Endodermal cell (in vitro differentiated cells): ENCODE results near the gene TBC1D4. TPM values are rescaled to one million over a fixed set of nuclear protein-coding genes. Genes with fewer than 3 reads are reported as not detected.

Experiments
- DNase-seq: peaks from one replicate; pipeline ENCODE4 v3.0.0-alpha.2; 2017
- H3K27ac ChIP-seq: 2 replicates; pipeline ENCODE4 v1.5.1; 2013; ENCODE audit warnings: mild to moderate bottlenecking, low read depth, low read length, moderate library complexity
- H3K27me3 ChIP-seq: 2 replicates; pipeline ENCODE4 v1.6.1; 2013; ENCODE audit warnings: mild to moderate bottlenecking, low read length, moderate library complexity; ENCODE audit not compliant: insufficient read depth, control insufficient read depth, poor library complexity, severe bottlenecking
- H3K36me3 ChIP-seq: 2 replicates; pipeline ENCODE4 v1.7.0; 2013; ENCODE audit warnings: mild to moderate bottlenecking, low read length, moderate library complexity; ENCODE audit not compliant: control insufficient read depth, insufficient read depth
- H3K4me1 ChIP-seq: one replicate; pipeline ENCODE4 v1.7.0; 2013; ENCODE audit warnings: low read length; ENCODE audit not compliant: control insufficient read depth, insufficient read depth
- H3K4me3 ChIP-seq: 2 replicates; pipeline ENCODE4 v1.5.1; 2013; ENCODE audit warnings: mild to moderate bottlenecking, low read length, moderate library complexity
- H3K9ac ChIP-seq: 2 replicates; pipeline ENCODE4 v1.6.1; 2013; ENCODE audit warnings: mild to moderate bottlenecking, low read length, moderate library complexity; ENCODE audit not compliant: poor library complexity, severe bottlenecking; ENCODE audit errors: extremely low read depth
- H3K9me3 ChIP-seq: 2 replicates; pipeline ENCODE4 v1.6.1; 2013; ENCODE audit warnings: mild to moderate bottlenecking, low read length, moderate library complexity; ENCODE audit not compliant: control insufficient read depth
- H3K27ac Mint-ChIP-seq: 2 replicates; pipeline ENCODE4 v1.8.0; 2020; ENCODE audit warnings: mixed read lengths
- H3K27me3 Mint-ChIP-seq: 2 replicates; pipeline ENCODE4 v1.8.0; 2021; ENCODE audit warnings: mild to moderate bottlenecking, mixed read lengths; ENCODE audit not compliant: insufficient read depth
- H3K36me3 Mint-ChIP-seq: 2 replicates; pipeline ENCODE4 v1.8.0; 2020; ENCODE audit warnings: low read depth, mixed read lengths
- H3K4me1 Mint-ChIP-seq: 2 replicates; pipeline ENCODE4 v1.8.0; 2020; ENCODE audit warnings: mixed read lengths
- H3K4me3 Mint-ChIP-seq: 2 replicates; pipeline ENCODE4 v1.8.0; 2020; ENCODE audit warnings: mild to moderate bottlenecking, moderate library complexity, mixed read lengths
- H3K9me3 Mint-ChIP-seq: 2 replicates; pipeline ENCODE4 v1.8.0; 2020; ENCODE audit warnings: mild to moderate bottlenecking, mixed read lengths
- CTCF ChIP-seq: fragments of 200-600 bp; sonication (generic); conservative IDR thresholded peaks from 2 replicates; pipeline ENCODE4 v1.5.0; 2021; ENCODE audit warnings: antibody characterized with exemption, mild to moderate bottlenecking
- WGBS, 2 experiments: methylation state at CpG; one replicate each; pipeline versions ENCODE4 v1.1.5 to v1.1.7; 2013; ENCODE audit warnings: missing lambda C conversion rate in 2 of 2, mixed read lengths in 1 of 2; ENCODE audit not compliant: insufficient coverage in 1 of 2, insufficient read length in 1 of 2; 5-methylcytosine and 5-hydroxymethylcytosine counted together
- total RNA-seq, 2 donors: library from RNA; stranded (reverse); fragmentation: NEBNext Ultra II Directional in 1 of 2; extraction: Animal tissue kit (Norgen Biotek cat#: 25700) in 1 of 2; gene quantifications; 2 replicates in 1 of 2; 3 replicates in 1 of 2; pipeline ENCODE4 v1.2.1, GENCODE V29; 2021

Gene TBC1D4
- total RNA-seq, 2 donors from 2014 or later = 3.2 to 4.7 TPM

GRCh38 chr13:75505327-75505726, 23.4 kb upstream of the TBC1D4 start:
- H3K4me1 ChIP-seq = no peaks in the 10 kb centered on the region
- H3K27ac ChIP-seq = no peak overlapping the region
- H3K9me3 ChIP-seq = no peaks in the 10 kb centered on the region
- WGBS, 2 experiments = 73 to 87% methylated on average over 2 to 3 of the region's 3 CpGs
- Mint-ChIP-seq H3K9me3 (no peaks in the 10 kb centered on the region), H3K27ac (no peak overlapping the region), H3K4me3 (no peak overlapping the region), H3K4me1 (no peaks in the 10 kb centered on the region), H3K27me3 (no peaks in the 10 kb centered on the region), H3K36me3 (no peaks in the 10 kb centered on the region)
- no peak for TF ChIP-seq CTCF
- H3K36me3 ChIP-seq = no peaks in the 10 kb centered on the region
- DNase-seq = no peak
- H3K27me3 ChIP-seq = no peaks in the 10 kb centered on the region
- H3K9ac ChIP-seq = no peak overlapping the region
- no peak overlapping the region for H3K4me3 ChIP-seq

GRCh38 chr13:75495938-75496337, 14.0 kb upstream of the TBC1D4 start:
- no peak overlapping the region for H3K4me3 ChIP-seq
- Mint-ChIP-seq H3K27me3 (peaks cover 4% of the 10 kb centered on the region), H3K4me1 (no peaks in the 10 kb centered on the region), H3K27ac (no peak overlapping the region), H3K9me3 (no peaks in the 10 kb centered on the region), H3K4me3 (no peak overlapping the region), H3K36me3 (no peaks in the 10 kb centered on the region)
- no peaks in the 10 kb centered on the region for H3K9me3 ChIP-seq
- no peaks in the 10 kb centered on the region for H3K36me3 ChIP-seq
- no peak for DNase-seq
- no peak for TF ChIP-seq CTCF
- 89 to 100% methylated on average over 3 to 4 of the region's 5 CpGs for WGBS, 2 experiments
- H3K4me1 ChIP-seq = no peaks in the 10 kb centered on the region
- H3K27me3 ChIP-seq = no peaks in the 10 kb centered on the region
- H3K27ac ChIP-seq = no peak overlapping the region
- no peak overlapping the region for H3K9ac ChIP-seq

- H3K4me1 ChIP-seq = no peaks in the 10 kb centered on the region
- no peaks in the 10 kb centered on the region for H3K36me3 ChIP-seq
- no peak overlapping the region for H3K27ac Mint-ChIP-seq
- H3K9me3 ChIP-seq = no peaks in the 10 kb centered on the region
- H3K36me3 Mint-ChIP-seq = no peaks in the 10 kb centered on the region
- H3K9me3 Mint-ChIP-seq = no peaks in the 10 kb centered on the region
- no peak overlapping the region for H3K4me3 ChIP-seq
- H3K4me1 Mint-ChIP-seq = no peaks in the 10 kb centered on the region
- H3K27me3 ChIP-seq = no peaks in the 10 kb centered on the region
- DNase-seq = no peak
- WGBS, 2 experiments = 93 to 100% methylated on average over 1 of the region's 1 CpG
- no peak for TF ChIP-seq CTCF
- H3K27ac ChIP-seq = no peak overlapping the region
- peaks cover 4% of the 10 kb centered on the region for H3K27me3 Mint-ChIP-seq
- no peak overlapping the region for H3K9ac ChIP-seq
- no peak overlapping the region for H3K4me3 Mint-ChIP-seq
Observed at GRCh38 chr13:75494491-75494890, 12.5 kb upstream of the TBC1D4 start.
